Body of pancreas (tissue), 4 donors: ENCODE results near the gene COLGALT1.

Source experiments
- CTCF ChIP-seq, 7 experiments: fragments of 450-650 bp in 4 of 7; fragments of 200-600 bp in 3 of 7; sonication (generic) in 3 of 7; IDR thresholded peaks; one replicate each; pipeline ENCODE4 v1.5.1; 2016 to 2019; ENCODE audit warnings: antibody characterized with exemption in 7 of 7
- POLR2A ChIP-seq, 3 donors: fragments of 450-650 bp; IDR thresholded peaks; one replicate each; pipeline ENCODE4 v1.6.1; 2016; ENCODE audit warnings: antibody characterized with exemption in 3 of 3, mild to moderate bottlenecking in 2 of 3

- no peak for TF ChIP-seq CTCF (IDR thresholded peaks at IDR 0.05)
- TF ChIP-seq POLR2A (IDR thresholded peaks at IDR 0.05) = no peak
These were observed 47.5 kb downstream of the COLGALT1 start for GRCh38 chr19:17602872-17603510.
